ENCODE measurements around the gene CPPED1. TPM values are rescaled to one million over a fixed set of nuclear protein-coding genes. Genes with fewer than 3 reads are reported as not detected.

CPPED1 gene
- total and polyA plus RNA-seq, 7 donors: 9.5 to 23.8 (median 11.1) TPM

GRCh38 chr16:12739738-12740137 is 63.9 kb downstream of the CPPED1 start:
- Histone ChIP-seq H3K4me3 (no peak overlapping the region), H3K4me1 (no peaks in the 10 kb centered on the region), H3K9me3 (peaks cover 0 to 4% (median 0%) of the 10 kb centered on the region in 4 donors), H3K27ac (no peak overlapping the region), H3K27me3 (no peaks in the 10 kb centered on the region), H3K36me3 (no peaks in the 10 kb centered on the region)
- intact Hi-C loops (cut with DNase I): no loop called here
- DNase-seq: no peak
- no peak for TF ChIP-seq EP300 (IDR thresholded peaks at IDR 0.05)
- TF ChIP-seq POLR2AphosphoS5 (IDR thresholded peaks at IDR 0.05): no peak
- 97 to 98% methylated on average over 3 of the region's 3 CpGs for WGBS, 2 donors

- no peaks in the 10 kb centered on the region for H3K4me1 ChIP-seq
- no peak for DNase-seq
- WGBS, 2 donors: 93 to 96% methylated on average over 6 of the region's 6 CpGs
- no peaks in the 10 kb centered on the region for H3K27me3 ChIP-seq
- peaks cover 0 to 9% (median 6%) of the 10 kb centered on the region in 4 donors for H3K9me3 ChIP-seq
- TF ChIP-seq POLR2A (IDR thresholded peaks at IDR 0.05) (no peak), POLR2AphosphoS5 (IDR thresholded peaks at IDR 0.05) (no peak), CTCF (IDR thresholded peaks at IDR 0.05) (no peak), EP300 (IDR thresholded peaks at IDR 0.05) (no peak)
- peaks cover 0 to 7% (median 0%) of the 10 kb centered on the region in 4 donors for H3K36me3 ChIP-seq
- H3K27ac ChIP-seq: no peak overlapping the region
- H3K4me3 ChIP-seq: no peak overlapping the region
- intact Hi-C loops (cut with DNase I): no loop called here
Observed at GRCh38 chr16:12737563-12737962, 66.1 kb downstream of the CPPED1 start.

GRCh38 chr16:12735805-12736204 is 67.9 kb downstream of the CPPED1 start:
- WGBS, 2 donors: 94 to 95% methylated on average over 2 of the region's 2 CpGs
- Histone ChIP-seq H3K4me3 (no peak overlapping the region), H3K27ac (no peak overlapping the region), H3K36me3 (peaks cover 0 to 7% (median 0%) of the 10 kb centered on the region in 4 donors), H3K27me3 (no peaks in the 10 kb centered on the region), H3K4me1 (no peaks in the 10 kb centered on the region), H3K9me3 (peaks cover 0 to 12% (median 7%) of the 10 kb centered on the region in 4 donors)
- intact Hi-C loops (cut with DNase I): no loop called here
- TF ChIP-seq POLR2AphosphoS5 (IDR thresholded peaks at IDR 0.05) (no peak), POLR2A (IDR thresholded peaks at IDR 0.05) (no peak), EP300 (IDR thresholded peaks at IDR 0.05) (no peak), CTCF (IDR thresholded peaks at IDR 0.05) (no peak)
- DNase-seq: no peak

GRCh38 chr16:12732600-12732999 is 71.1 kb downstream of the CPPED1 start:
- H3K27ac ChIP-seq: no peak overlapping the region

GRCh38 chr16:12729448-12729847 is 74.2 kb downstream of the CPPED1 start:
- Histone ChIP-seq H3K9me3 (peaks cover 0 to 12% (median 8%) of the 10 kb centered on the region in 4 donors), H3K4me1 (no peaks in the 10 kb centered on the region), H3K27me3 (no peaks in the 10 kb centered on the region), H3K27ac (no peak overlapping the region), H3K36me3 (peaks cover 0 to 7% (median 0%) of the 10 kb centered on the region in 4 donors), H3K4me3 (no peak overlapping the region)
- DNase-seq: no peak
- intact Hi-C loops (cut with DNase I): no loop called here
- WGBS, 2 donors: 74 to 82% methylated on average over 4 of the region's 4 CpGs
- no peak for TF ChIP-seq EP300 (IDR thresholded peaks at IDR 0.05)
- no peak for TF ChIP-seq POLR2AphosphoS5 (IDR thresholded peaks at IDR 0.05)
- TF ChIP-seq CTCF (IDR thresholded peaks at IDR 0.05): no peak
- TF ChIP-seq POLR2A (IDR thresholded peaks at IDR 0.05): no peak

More at GRCh38 chr16:12732600-12732999, 71.1 kb downstream of the CPPED1 start:
- peaks cover 0 to 12% (median 7%) of the 10 kb centered on the region in 4 donors for H3K9me3 ChIP-seq
- TF ChIP-seq CTCF (IDR thresholded peaks at IDR 0.05) (no peak), POLR2AphosphoS5 (IDR thresholded peaks at IDR 0.05) (no peak), EP300 (IDR thresholded peaks at IDR 0.05) (no peak), POLR2A (IDR thresholded peaks at IDR 0.05) (no peak)
- no peaks in the 10 kb centered on the region for H3K27me3 ChIP-seq
- peaks cover 0 to 7% (median 0%) of the 10 kb centered on the region in 4 donors for H3K36me3 ChIP-seq
- DNase-seq: no peak
- no peaks in the 10 kb centered on the region for H3K4me1 ChIP-seq
- H3K4me3 ChIP-seq: no peak overlapping the region
- intact Hi-C loops (cut with DNase I): no loop called here

Measured in sigmoid colon (tissue), 7 donors.